SK-N-SH treated with all-trans-retinoic acid at 6 μM for 48 hours (cell line): Measurements from ENCODE around the gene RNASEH2B.

Experiments
- ATAC-seq: fragments of 200-7000 bp; cut with Tn5 transposase; 3 replicates; pipeline ENCODE4 v1.9.1; 2020; ENCODE audit warnings: mild to moderate bottlenecking, moderate library complexity
- BACH2 ChIP-seq: fragments of 250-450 bp; sonication (Bioruptor Pico); IDR thresholded peaks from 2 replicates; pipeline ENCODE4 v1.9.0; 2021; ENCODE audit warnings: mild to moderate bottlenecking, borderline replicate concordance
- CSDC2 ChIP-seq: fragments of 250-450 bp; sonication (Bioruptor Pico); IDR thresholded peaks from 2 replicates; pipeline ENCODE4 v1.5.0; 2020; ENCODE audit warnings: mild to moderate bottlenecking, moderate library complexity
- ESRRG ChIP-seq: fragments of 250-450 bp; sonication (Bioruptor Pico); IDR thresholded peaks from 2 replicates; pipeline ENCODE4 v1.6.1; 2021; ENCODE audit warnings: mild to moderate bottlenecking
- GLIS3 ChIP-seq: fragments of 250-450 bp; sonication (Bioruptor Pico); IDR thresholded peaks from 2 replicates; pipeline ENCODE4 v1.5.0; 2020; ENCODE audit warnings: mild to moderate bottlenecking, moderate library complexity
- ISL1 ChIP-seq: fragments of 250-450 bp; sonication (Bioruptor Pico); IDR thresholded peaks from 2 replicates; pipeline ENCODE4 v2.1.2; 2022; ENCODE audit warnings: mild to moderate bottlenecking, moderate library complexity
- OSR1 ChIP-seq: fragments of 250-450 bp; sonication (Bioruptor Pico); IDR thresholded peaks from 2 replicates; pipeline ENCODE4 v1.8.0; 2022; ENCODE audit warnings: moderate library complexity, mild to moderate bottlenecking, inconsistent platforms
- PATZ1 ChIP-seq: fragments of 250-450 bp; sonication (Bioruptor Pico); IDR thresholded peaks from 2 replicates; pipeline ENCODE4 v1.8.0; 2020; ENCODE audit warnings: mild to moderate bottlenecking, moderate library complexity, borderline replicate concordance
- POU6F1 ChIP-seq: fragments of 250-450 bp; sonication (Bioruptor Pico); IDR thresholded peaks from 2 replicates; pipeline ENCODE4 v1.8.0; 2021; ENCODE audit warnings: low read depth, mild to moderate bottlenecking, moderate library complexity, borderline replicate concordance
- PPARA ChIP-seq: fragments of 250-450 bp; sonication (Bioruptor Pico); IDR thresholded peaks from 2 replicates; pipeline ENCODE4 v1.5.0; 2020; ENCODE audit warnings: mild to moderate bottlenecking, borderline replicate concordance
- RARB ChIP-seq: fragments of 250-450 bp; sonication (Bioruptor Pico); IDR thresholded peaks from 2 replicates; pipeline ENCODE4 v1.8.0; 2021; ENCODE audit warnings: mild to moderate bottlenecking, moderate library complexity
- SNAI2 ChIP-seq: fragments of 250-450 bp; sonication (Bioruptor Pico); IDR thresholded peaks from 2 replicates; pipeline ENCODE4 v1.5.0; 2020; ENCODE audit warnings: mild to moderate bottlenecking, moderate library complexity
- TOX ChIP-seq: fragments of 250-450 bp; sonication (Bioruptor Pico); IDR thresholded peaks from 2 replicates; pipeline ENCODE4 v1.8.0; 2021; ENCODE audit warnings: mild to moderate bottlenecking, moderate library complexity, borderline replicate concordance
- ZC3H10 ChIP-seq: fragments of 250-450 bp; sonication (Bioruptor Pico); IDR thresholded peaks from 2 replicates; pipeline ENCODE4 v1.5.1; 2021; ENCODE audit warnings: mild to moderate bottlenecking, moderate library complexity
- ZFP3 ChIP-seq: fragments of 250-450 bp; sonication (Bioruptor Pico); IDR thresholded peaks from 2 replicates; pipeline ENCODE4 v1.5.0; 2020; ENCODE audit warnings: mild to moderate bottlenecking, moderate library complexity
- ZFP30 ChIP-seq: fragments of 450-650 bp; formaldehyde crosslinking; IDR thresholded peaks from 2 replicates; pipeline ENCODE4 v1.5.0; 2022; ENCODE audit warnings: mild to moderate bottlenecking, moderate library complexity
- ZNF70 ChIP-seq: fragments of 450-650 bp; formaldehyde crosslinking; IDR thresholded peaks from 2 replicates; pipeline ENCODE4 v1.5.0; 2020; ENCODE audit warnings: mild to moderate bottlenecking, moderate library complexity
- TF ChIP-seq, protein P1 (sequence below): fragments of 250-450 bp; sonication (Bioruptor Pico); IDR thresholded peaks from 2 replicates; pipeline ENCODE4 v1.5.0; 2020; ENCODE audit warnings: mild to moderate bottlenecking, moderate library complexity
- TF ChIP-seq, protein P2 (sequence below): fragments of 250-450 bp; sonication (Bioruptor Pico); IDR thresholded peaks from 2 replicates; pipeline ENCODE4 v1.5.1; 2021; ENCODE audit warnings: mild to moderate bottlenecking, moderate library complexity

RNASEH2B gene

DNA sequence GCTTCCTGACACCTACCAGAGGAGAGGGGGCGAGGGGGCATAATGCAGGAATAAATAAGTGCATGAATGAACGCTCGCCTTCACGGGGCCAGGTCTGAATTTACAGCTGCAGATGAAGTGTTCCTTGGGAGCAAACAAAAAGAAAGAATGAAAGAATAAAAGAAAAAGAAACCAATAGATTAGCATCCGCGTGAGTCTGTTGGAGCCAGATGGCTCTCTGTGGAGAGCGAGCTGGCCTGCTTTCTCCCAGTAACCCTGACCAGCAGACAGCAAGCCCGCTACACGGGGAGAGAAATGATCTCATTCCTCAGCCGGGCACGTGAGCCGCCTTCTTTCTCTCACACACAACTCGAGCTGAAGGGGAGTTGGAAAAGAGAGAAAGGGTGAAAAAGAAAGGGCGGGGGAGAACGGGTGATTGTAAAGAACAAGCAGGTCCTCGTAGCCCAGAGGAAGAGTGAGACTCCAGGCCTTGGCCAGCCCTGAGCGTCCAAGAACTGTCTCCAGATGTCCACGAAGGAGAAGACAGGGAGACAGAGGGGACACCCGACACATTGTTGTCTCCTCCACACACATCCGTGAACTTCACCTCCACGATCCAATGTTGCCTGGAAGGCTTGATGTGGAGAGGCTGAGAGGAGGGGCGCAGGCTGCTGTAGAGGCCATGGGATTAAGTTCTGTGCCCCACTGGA is 81.4 kb downstream of the RNASEH2B start:
- no peak for ATAC-seq
- no peak for TF ChIP-seq PATZ1 (CRISPR knock-in tag)
- no peak for TF ChIP-seq PPARA (CRISPR knock-in tag)
- TF ChIP-seq, protein P1, sequence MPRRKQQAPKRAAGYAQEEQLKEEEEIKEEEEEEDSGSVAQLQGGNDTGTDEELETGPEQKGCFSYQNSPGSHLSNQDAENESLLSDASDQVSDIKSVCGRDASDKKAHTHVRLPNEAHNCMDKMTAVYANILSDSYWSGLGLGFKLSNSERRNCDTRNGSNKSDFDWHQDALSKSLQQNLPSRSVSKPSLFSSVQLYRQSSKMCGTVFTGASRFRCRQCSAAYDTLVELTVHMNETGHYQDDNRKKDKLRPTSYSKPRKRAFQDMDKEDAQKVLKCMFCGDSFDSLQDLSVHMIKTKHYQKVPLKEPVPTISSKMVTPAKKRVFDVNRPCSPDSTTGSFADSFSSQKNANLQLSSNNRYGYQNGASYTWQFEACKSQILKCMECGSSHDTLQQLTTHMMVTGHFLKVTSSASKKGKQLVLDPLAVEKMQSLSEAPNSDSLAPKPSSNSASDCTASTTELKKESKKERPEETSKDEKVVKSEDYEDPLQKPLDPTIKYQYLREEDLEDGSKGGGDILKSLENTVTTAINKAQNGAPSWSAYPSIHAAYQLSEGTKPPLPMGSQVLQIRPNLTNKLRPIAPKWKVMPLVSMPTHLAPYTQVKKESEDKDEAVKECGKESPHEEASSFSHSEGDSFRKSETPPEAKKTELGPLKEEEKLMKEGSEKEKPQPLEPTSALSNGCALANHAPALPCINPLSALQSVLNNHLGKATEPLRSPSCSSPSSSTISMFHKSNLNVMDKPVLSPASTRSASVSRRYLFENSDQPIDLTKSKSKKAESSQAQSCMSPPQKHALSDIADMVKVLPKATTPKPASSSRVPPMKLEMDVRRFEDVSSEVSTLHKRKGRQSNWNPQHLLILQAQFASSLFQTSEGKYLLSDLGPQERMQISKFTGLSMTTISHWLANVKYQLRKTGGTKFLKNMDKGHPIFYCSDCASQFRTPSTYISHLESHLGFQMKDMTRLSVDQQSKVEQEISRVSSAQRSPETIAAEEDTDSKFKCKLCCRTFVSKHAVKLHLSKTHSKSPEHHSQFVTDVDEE (CRISPR knock-in tag) = no peak
- TF ChIP-seq ESRRG (CRISPR knock-in tag) = no peak
- TF ChIP-seq OSR1 = no peak
- TF ChIP-seq BACH2 = no peak
- TF ChIP-seq, protein P2, sequence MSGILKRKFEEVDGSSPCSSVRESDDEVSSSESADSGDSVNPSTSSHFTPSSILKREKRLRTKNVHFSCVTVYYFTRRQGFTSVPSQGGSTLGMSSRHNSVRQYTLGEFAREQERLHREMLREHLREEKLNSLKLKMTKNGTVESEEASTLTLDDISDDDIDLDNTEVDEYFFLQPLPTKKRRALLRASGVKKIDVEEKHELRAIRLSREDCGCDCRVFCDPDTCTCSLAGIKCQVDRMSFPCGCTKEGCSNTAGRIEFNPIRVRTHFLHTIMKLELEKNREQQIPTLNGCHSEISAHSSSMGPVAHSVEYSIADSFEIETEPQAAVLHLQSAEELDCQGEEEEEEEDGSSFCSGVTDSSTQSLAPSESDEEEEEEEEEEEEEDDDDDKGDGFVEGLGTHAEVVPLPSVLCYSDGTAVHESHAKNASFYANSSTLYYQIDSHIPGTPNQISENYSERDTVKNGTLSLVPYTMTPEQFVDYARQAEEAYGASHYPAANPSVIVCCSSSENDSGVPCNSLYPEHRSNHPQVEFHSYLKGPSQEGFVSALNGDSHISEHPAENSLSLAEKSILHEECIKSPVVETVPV (CRISPR knock-in tag) = no peak
- no peak for TF ChIP-seq ZNF70 (CRISPR knock-in tag)
- no peak for TF ChIP-seq ZFP3 (CRISPR knock-in tag)
- TF ChIP-seq ZC3H10 = no peak
- no peak for TF ChIP-seq ZFP30
- no peak for TF ChIP-seq RARB (CRISPR knock-in tag)
- no peak for TF ChIP-seq SNAI2 (CRISPR knock-in tag)

DNA sequence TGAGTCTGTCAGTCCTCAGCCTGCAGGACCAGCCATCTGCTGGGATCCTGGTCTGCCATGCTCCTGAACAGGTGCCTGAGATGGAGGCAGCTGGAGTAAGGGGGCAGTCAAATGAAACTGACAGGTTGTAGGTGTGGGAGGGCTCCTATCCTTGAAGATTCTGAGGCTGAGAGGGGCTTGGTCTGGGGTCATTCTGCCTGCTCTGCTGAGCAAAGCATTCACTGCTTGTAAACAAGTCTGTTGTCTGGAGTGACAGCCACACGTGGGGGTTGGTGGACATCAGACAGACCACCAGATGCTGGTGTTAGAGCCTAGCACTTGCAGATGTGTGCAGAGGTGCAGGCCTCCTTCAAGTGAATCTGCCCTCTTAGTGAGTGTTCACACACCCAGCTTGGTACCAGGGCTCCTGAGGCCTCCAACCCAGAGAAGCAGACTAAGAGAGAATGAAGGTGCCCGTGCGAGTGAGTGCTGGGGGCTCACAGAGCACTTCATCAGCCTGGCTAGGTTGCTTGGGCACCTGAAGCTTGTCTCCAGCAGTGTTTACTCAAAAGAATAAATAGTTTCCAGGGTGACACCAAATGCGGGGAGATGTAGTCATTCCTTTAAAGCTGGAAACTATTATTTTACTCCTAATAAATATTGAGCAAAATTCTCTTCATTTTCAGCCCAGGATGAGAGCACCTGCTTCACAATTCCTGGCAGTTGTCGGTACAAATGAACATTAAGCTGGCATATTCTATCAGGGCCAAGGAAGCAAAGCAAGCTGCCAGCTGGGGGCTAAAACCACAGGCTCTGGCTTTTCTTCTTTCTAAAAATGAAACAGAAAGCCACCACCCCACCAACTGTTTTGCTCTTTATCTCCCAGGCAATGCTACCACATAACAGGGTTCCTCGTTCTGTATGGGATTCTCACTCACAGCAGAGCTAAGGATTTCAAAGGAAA is 82.3 kb downstream of the RNASEH2B start:
- TF ChIP-seq PATZ1 (CRISPR knock-in tag) (no peak), OSR1 (no peak), POU6F1 (no peak), BACH2 (no peak), SNAI2 (CRISPR knock-in tag) (no peak), ESRRG (CRISPR knock-in tag) (no peak), TOX (CRISPR knock-in tag) (no peak), RARB (CRISPR knock-in tag) (no peak), GLIS3 (no peak), ZNF70 (CRISPR knock-in tag) (no peak), ISL1 (no peak), ZC3H10 (no peak), CSDC2 (CRISPR knock-in tag) (no peak), ZFP30 (no peak), ZFP3 (CRISPR knock-in tag) (no peak)
- TF ChIP-seq, protein P2 (CRISPR knock-in tag) = no peak
- TF ChIP-seq, protein P1 (CRISPR knock-in tag) = no peak
- no peak for ATAC-seq
